ENCODE results near the gene THAP11. TPM values are rescaled to one million over a fixed set of nuclear protein-coding genes. Genes with fewer than 3 reads are reported as not detected.

The THAP11 gene
- polyA plus RNA-seq, 2 of the 4 experiments (the other 2 are of a cell fraction): 30.9 to 33.2 TPM

DNA sequence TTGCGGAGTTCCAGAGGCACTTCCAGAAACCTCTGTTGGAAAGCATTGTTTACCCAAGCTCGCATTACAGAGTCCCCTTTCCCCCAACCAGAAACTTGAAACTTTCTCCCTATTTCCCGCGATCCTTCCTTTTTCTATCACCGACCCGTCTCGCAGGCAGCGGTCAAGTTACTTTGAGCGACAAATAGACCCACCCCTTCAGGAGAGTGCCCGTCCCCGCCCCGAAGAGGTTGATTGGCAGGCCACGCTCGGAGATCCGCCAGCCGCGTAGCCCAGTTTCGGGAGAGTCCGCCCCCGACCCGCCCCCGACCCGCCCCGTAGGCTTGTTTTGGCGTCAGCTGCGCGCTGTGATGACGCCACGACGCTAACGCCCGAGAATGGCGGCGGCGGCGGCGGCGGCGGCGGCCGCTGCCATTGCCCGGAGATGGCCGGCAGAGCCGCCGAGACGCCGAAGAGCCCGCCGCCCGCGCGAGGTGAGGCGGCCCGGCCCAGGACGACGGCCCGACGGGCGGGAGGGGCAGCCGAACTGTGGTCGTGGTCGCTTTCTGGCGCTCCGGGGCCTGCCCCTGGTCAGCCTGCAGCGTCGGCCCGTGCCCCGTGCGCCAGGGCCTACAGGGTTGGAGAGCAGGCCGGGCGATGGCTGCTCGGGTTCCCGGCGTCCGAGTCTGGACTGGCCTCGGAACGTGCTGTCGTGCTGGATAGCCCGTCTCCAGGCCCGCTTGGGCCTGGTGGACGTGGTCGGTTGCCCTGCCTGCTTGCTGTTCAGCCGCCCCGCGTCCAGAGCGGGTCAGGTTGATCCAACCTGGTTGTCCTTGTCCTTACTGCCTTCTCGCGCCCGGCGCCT is 51.0 kb downstream of the THAP11 start, which contains the start of gene PSKH1 (continued):
- TF ChIP-seq, protein P1, sequence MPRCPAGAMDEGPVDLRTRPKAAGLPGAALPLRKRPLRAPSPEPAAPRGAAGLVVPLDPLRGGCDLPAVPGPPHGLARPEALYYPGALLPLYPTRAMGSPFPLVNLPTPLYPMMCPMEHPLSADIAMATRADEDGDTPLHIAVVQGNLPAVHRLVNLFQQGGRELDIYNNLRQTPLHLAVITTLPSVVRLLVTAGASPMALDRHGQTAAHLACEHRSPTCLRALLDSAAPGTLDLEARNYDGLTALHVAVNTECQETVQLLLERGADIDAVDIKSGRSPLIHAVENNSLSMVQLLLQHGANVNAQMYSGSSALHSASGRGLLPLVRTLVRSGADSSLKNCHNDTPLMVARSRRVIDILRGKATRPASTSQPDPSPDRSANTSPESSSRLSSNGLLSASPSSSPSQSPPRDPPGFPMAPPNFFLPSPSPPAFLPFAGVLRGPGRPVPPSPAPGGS (IDR thresholded peaks at IDR 0.05): 0 out of 3 replicates have a peak, but pooled peaks have one; percentile 27
- TF ChIP-seq CHD2 (IDR thresholded peaks at IDR 0.05; ENCODE audit: low read length, partially characterized antibody) (peak; percentile 35), CHD4 (IDR thresholded peaks at IDR 0.05; ENCODE audit: borderline replicate concordance) (no peak), NR3C1 (IDR thresholded peaks at IDR 0.05) (no peak), RCOR1 (IDR thresholded peaks at IDR 0.05; ENCODE audit: low read depth, low read length) (no peak), MAZ (IDR thresholded peaks at IDR 0.05; ENCODE audit: borderline replicate concordance, low read depth, low read length) (no peak), KDM1A (IDR thresholded peaks at IDR 0.05; ENCODE audit: low read depth) (no peak), RFX5 (IDR thresholded peaks at IDR 0.05) (no peak), KDM5A (IDR thresholded peaks at IDR 0.05) (peak; percentile 75), MYC (IDR thresholded peaks at IDR 0.05; ENCODE audit: borderline replicate concordance, low read length) (no peak), TP53 (CRISPR knock-in tag; IDR thresholded peaks at IDR 0.05) (peak; percentile 57; the same call in 1 of the 2 replicates), PHF8 (IDR thresholded peaks at IDR 0.05; ENCODE audit: borderline replicate concordance, low read depth) (peak; percentile 99), RARB (CRISPR knock-in tag; IDR thresholded peaks at IDR 0.05) (no peak), FOXS1 (CRISPR knock-in tag; IDR thresholded peaks at IDR 0.05) (no peak), ZSCAN20 (CRISPR knock-in tag; IDR thresholded peaks at IDR 0.05) (no peak), GATA3 (IDR thresholded peaks at IDR 0.05; ENCODE audit: borderline replicate concordance) (no peak), HOXB5 (CRISPR knock-in tag; IDR thresholded peaks at IDR 0.05) (0 out of 2 replicates have a peak, but pooled peaks have one; percentile 52)
- TF ChIP-seq, protein P2, sequence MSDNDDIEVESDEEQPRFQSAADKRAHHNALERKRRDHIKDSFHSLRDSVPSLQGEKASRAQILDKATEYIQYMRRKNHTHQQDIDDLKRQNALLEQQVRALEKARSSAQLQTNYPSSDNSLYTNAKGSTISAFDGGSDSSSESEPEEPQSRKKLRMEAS (IDR thresholded peaks at IDR 0.05): peak; percentile 11; the same call in 1 of the 2 replicates
- TF ChIP-seq, protein P3, sequence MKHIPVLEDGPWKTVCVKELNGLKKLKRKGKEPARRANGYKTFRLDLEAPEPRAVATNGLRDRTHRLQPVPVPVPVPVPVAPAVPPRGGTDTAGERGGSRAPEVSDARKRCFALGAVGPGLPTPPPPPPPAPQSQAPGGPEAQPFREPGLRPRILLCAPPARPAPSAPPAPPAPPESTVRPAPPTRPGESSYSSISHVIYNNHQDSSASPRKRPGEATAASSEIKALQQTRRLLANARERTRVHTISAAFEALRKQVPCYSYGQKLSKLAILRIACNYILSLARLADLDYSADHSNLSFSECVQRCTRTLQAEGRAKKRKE (CRISPR knock-in tag; IDR thresholded peaks at IDR 0.05; ENCODE audit: low read depth): no peak
- TF ChIP-seq, protein P4, sequence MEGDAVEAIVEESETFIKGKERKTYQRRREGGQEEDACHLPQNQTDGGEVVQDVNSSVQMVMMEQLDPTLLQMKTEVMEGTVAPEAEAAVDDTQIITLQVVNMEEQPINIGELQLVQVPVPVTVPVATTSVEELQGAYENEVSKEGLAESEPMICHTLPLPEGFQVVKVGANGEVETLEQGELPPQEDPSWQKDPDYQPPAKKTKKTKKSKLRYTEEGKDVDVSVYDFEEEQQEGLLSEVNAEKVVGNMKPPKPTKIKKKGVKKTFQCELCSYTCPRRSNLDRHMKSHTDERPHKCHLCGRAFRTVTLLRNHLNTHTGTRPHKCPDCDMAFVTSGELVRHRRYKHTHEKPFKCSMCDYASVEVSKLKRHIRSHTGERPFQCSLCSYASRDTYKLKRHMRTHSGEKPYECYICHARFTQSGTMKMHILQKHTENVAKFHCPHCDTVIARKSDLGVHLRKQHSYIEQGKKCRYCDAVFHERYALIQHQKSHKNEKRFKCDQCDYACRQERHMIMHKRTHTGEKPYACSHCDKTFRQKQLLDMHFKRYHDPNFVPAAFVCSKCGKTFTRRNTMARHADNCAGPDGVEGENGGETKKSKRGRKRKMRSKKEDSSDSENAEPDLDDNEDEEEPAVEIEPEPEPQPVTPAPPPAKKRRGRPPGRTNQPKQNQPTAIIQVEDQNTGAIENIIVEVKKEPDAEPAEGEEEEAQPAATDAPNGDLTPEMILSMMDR (IDR thresholded peaks at IDR 0.05): no peak
- TF ChIP-seq, protein P5, sequence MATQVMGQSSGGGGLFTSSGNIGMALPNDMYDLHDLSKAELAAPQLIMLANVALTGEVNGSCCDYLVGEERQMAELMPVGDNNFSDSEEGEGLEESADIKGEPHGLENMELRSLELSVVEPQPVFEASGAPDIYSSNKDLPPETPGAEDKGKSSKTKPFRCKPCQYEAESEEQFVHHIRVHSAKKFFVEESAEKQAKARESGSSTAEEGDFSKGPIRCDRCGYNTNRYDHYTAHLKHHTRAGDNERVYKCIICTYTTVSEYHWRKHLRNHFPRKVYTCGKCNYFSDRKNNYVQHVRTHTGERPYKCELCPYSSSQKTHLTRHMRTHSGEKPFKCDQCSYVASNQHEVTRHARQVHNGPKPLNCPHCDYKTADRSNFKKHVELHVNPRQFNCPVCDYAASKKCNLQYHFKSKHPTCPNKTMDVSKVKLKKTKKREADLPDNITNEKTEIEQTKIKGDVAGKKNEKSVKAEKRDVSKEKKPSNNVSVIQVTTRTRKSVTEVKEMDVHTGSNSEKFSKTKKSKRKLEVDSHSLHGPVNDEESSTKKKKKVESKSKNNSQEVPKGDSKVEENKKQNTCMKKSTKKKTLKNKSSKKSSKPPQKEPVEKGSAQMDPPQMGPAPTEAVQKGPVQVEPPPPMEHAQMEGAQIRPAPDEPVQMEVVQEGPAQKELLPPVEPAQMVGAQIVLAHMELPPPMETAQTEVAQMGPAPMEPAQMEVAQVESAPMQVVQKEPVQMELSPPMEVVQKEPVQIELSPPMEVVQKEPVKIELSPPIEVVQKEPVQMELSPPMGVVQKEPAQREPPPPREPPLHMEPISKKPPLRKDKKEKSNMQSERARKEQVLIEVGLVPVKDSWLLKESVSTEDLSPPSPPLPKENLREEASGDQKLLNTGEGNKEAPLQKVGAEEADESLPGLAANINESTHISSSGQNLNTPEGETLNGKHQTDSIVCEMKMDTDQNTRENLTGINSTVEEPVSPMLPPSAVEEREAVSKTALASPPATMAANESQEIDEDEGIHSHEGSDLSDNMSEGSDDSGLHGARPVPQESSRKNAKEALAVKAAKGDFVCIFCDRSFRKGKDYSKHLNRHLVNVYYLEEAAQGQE (IDR thresholded peaks at IDR 0.05): no peak

Small RNA genes lying within 50 kb of the gene (small RNA-seq; reads per million reads assigned to genes)
- gene AC040162.2 (0 reads per million in 6 experiments), gene NRN1L (0 reads per million in 6 experiments)

Other genes starting within 250 kb of the THAP11 start
- 0.39 and 0.62 TPM in 2 replicates for gene CARMIL2, start 197.2 kb upstream of the THAP11 start, polyA plus RNA-seq (2011; rRNA removed)
- 0.95 to 1.3 TPM (median 1.2 TPM) in 3 replicates for gene CARMIL2, start 197.2 kb upstream of the THAP11 start, polyA plus RNA-seq (2017; fragmentation: RNase III; extraction: RNeasy Plus Mini Kit Qiagen cat#74134 plus additional on column Dnase treatment)
- gene ACD, start 182.1 kb upstream of the THAP11 start, polyA plus RNA-seq (2011; rRNA removed): 19.4 and 22.2 TPM in 2 replicates
- gene ACD, start 182.1 kb upstream of the THAP11 start, polyA plus RNA-seq (2017; fragmentation: RNase III; extraction: RNeasy Plus Mini Kit Qiagen cat#74134 plus additional on column Dnase treatment): 25.3 to 26.5 TPM (median 26.4 TPM) in 3 replicates
- 1.7 and 1.8 TPM in 2 replicates for gene PARD6A, start 181.4 kb upstream of the THAP11 start, polyA plus RNA-seq (2011; rRNA removed)
- gene PARD6A, start 181.4 kb upstream of the THAP11 start, polyA plus RNA-seq (2017; fragmentation: RNase III; extraction: RNeasy Plus Mini Kit Qiagen cat#74134 plus additional on column Dnase treatment): 1.4 to 2.2 TPM (median 1.9 TPM) in 3 replicates
- 4.0 and 4.3 TPM in 2 replicates for gene ENKD1, start 175.6 kb upstream of the THAP11 start, polyA plus RNA-seq (2011; rRNA removed)
- gene ENKD1, start 175.6 kb upstream of the THAP11 start, polyA plus RNA-seq (2017; fragmentation: RNase III; extraction: RNeasy Plus Mini Kit Qiagen cat#74134 plus additional on column Dnase treatment): 11.1 to 12.6 TPM (median 12.2 TPM) in 3 replicates
- gene C16orf86, start 175.5 kb upstream of the THAP11 start, polyA plus RNA-seq (2011; rRNA removed): not detected in 2 replicates
- gene C16orf86, start 175.5 kb upstream of the THAP11 start, polyA plus RNA-seq (2017; fragmentation: RNase III; extraction: RNeasy Plus Mini Kit Qiagen cat#74134 plus additional on column Dnase treatment): 0.05 to 0.21 TPM (median 0.06 TPM) in 3 replicates
- 10.3 and 11.0 TPM in 2 replicates for gene GFOD2, start 123.0 kb upstream of the THAP11 start, polyA plus RNA-seq (2011; rRNA removed)
- gene GFOD2, start 123.0 kb upstream of the THAP11 start, polyA plus RNA-seq (2017; fragmentation: RNase III; extraction: RNeasy Plus Mini Kit Qiagen cat#74134 plus additional on column Dnase treatment): 16.1 to 17.8 TPM (median 16.4 TPM) in 3 replicates
- 9.8 and 11.1 TPM in 2 replicates for gene RANBP10, start 35.8 kb upstream of the THAP11 start, polyA plus RNA-seq (2011; rRNA removed)
- gene RANBP10, start 35.8 kb upstream of the THAP11 start, polyA plus RNA-seq (2017; fragmentation: RNase III; extraction: RNeasy Plus Mini Kit Qiagen cat#74134 plus additional on column Dnase treatment): 6.9 to 7.5 TPM (median 7.5 TPM) in 3 replicates
- 0.68 and 0.78 TPM in 2 replicates for gene TSNAXIP1, start 35.4 kb upstream of the THAP11 start, polyA plus RNA-seq (2011; rRNA removed)
- gene TSNAXIP1, start 35.4 kb upstream of the THAP11 start, polyA plus RNA-seq (2017; fragmentation: RNase III; extraction: RNeasy Plus Mini Kit Qiagen cat#74134 plus additional on column Dnase treatment): 0.97 to 1.2 TPM (median 1.1 TPM) in 3 replicates
- gene NUTF2, start 4.6 kb downstream of the THAP11 start, polyA plus RNA-seq (2011; rRNA removed): 168 and 209 TPM in 2 replicates
- gene NUTF2, start 4.6 kb downstream of the THAP11 start, polyA plus RNA-seq (2017; fragmentation: RNase III; extraction: RNeasy Plus Mini Kit Qiagen cat#74134 plus additional on column Dnase treatment): 270 to 301 TPM (median 287 TPM) in 3 replicates
- 18.2 and 19.1 TPM in 2 replicates for gene CENPT, start 5.4 kb downstream of the THAP11 start, polyA plus RNA-seq (2011; rRNA removed)
- 35.9 to 40.3 TPM (median 36.9 TPM) in 3 replicates for gene CENPT, start 5.4 kb downstream of the THAP11 start, polyA plus RNA-seq (2017; fragmentation: RNase III; extraction: RNeasy Plus Mini Kit Qiagen cat#74134 plus additional on column Dnase treatment)
- 21.0 and 35.3 TPM in 2 replicates for gene EDC4, start 30.7 kb downstream of the THAP11 start, polyA plus RNA-seq (2011; rRNA removed)
- 54.9 to 60.4 TPM (median 58.1 TPM) in 3 replicates for gene EDC4, start 30.7 kb downstream of the THAP11 start, polyA plus RNA-seq (2017; fragmentation: RNase III; extraction: RNeasy Plus Mini Kit Qiagen cat#74134 plus additional on column Dnase treatment)
- 0.22 and 0.34 TPM in 2 replicates for gene NRN1L, start 42.6 kb downstream of the THAP11 start, polyA plus RNA-seq (2011; rRNA removed)
- gene NRN1L, start 42.6 kb downstream of the THAP11 start, polyA plus RNA-seq (2017; fragmentation: RNase III; extraction: RNeasy Plus Mini Kit Qiagen cat#74134 plus additional on column Dnase treatment): not detected in 3 replicates
- 15.1 and 18.2 TPM in 2 replicates for gene PSKH1, start 50.9 kb downstream of the THAP11 start, polyA plus RNA-seq (2011; rRNA removed)
- gene PSKH1, start 50.9 kb downstream of the THAP11 start, polyA plus RNA-seq (2017; fragmentation: RNase III; extraction: RNeasy Plus Mini Kit Qiagen cat#74134 plus additional on column Dnase treatment): 14.6 to 15.8 TPM (median 15.7 TPM) in 3 replicates
- 0.92 and 1.6 TPM in 2 replicates for gene CTRL, start 89.5 kb downstream of the THAP11 start, polyA plus RNA-seq (2011; rRNA removed)
- gene CTRL, start 89.5 kb downstream of the THAP11 start, polyA plus RNA-seq (2017; fragmentation: RNase III; extraction: RNeasy Plus Mini Kit Qiagen cat#74134 plus additional on column Dnase treatment): 3.6 to 4.4 TPM (median 3.9 TPM) in 3 replicates
- gene PSMB10, start 94.5 kb downstream of the THAP11 start, polyA plus RNA-seq (2011; rRNA removed): 11.0 and 11.3 TPM in 2 replicates
- gene PSMB10, start 94.5 kb downstream of the THAP11 start, polyA plus RNA-seq (2017; fragmentation: RNase III; extraction: RNeasy Plus Mini Kit Qiagen cat#74134 plus additional on column Dnase treatment): 51.9 to 53.5 TPM (median 52.4 TPM) in 3 replicates
- 1.7 and 2.6 TPM in 2 replicates for gene LCAT, start 101.8 kb downstream of the THAP11 start, polyA plus RNA-seq (2011; rRNA removed)
- gene LCAT, start 101.8 kb downstream of the THAP11 start, polyA plus RNA-seq (2017; fragmentation: RNase III; extraction: RNeasy Plus Mini Kit Qiagen cat#74134 plus additional on column Dnase treatment): 8.4 to 11.2 TPM (median 10.0 TPM) in 3 replicates
- gene SLC12A4, start 126.3 kb downstream of the THAP11 start, polyA plus RNA-seq (2011; rRNA removed): 18.2 and 19.5 TPM in 2 replicates
- 32.6 to 34.7 TPM (median 33.2 TPM) in 3 replicates for gene SLC12A4, start 126.3 kb downstream of the THAP11 start, polyA plus RNA-seq (2017; fragmentation: RNase III; extraction: RNeasy Plus Mini Kit Qiagen cat#74134 plus additional on column Dnase treatment)
- gene DPEP3, start 138.2 kb downstream of the THAP11 start, polyA plus RNA-seq (2011; rRNA removed): not detected in 2 replicates
- gene DPEP3, start 138.2 kb downstream of the THAP11 start, polyA plus RNA-seq (2017; fragmentation: RNase III; extraction: RNeasy Plus Mini Kit Qiagen cat#74134 plus additional on column Dnase treatment): not detected in 3 replicates
- gene DPEP2, start 157.2 kb downstream of the THAP11 start, polyA plus RNA-seq (2011; rRNA removed): not detected in 2 replicates
- gene DPEP2, start 157.2 kb downstream of the THAP11 start, polyA plus RNA-seq (2017; fragmentation: RNase III; extraction: RNeasy Plus Mini Kit Qiagen cat#74134 plus additional on column Dnase treatment): not detected in 3 replicates
- not detected in 2 replicates for gene DPEP2NB, start 173.6 kb downstream of the THAP11 start, polyA plus RNA-seq (2011; rRNA removed)
- gene DPEP2NB, start 173.6 kb downstream of the THAP11 start, polyA plus RNA-seq (2017; fragmentation: RNase III; extraction: RNeasy Plus Mini Kit Qiagen cat#74134 plus additional on column Dnase treatment): not detected in 3 replicates
- 14.0 and 18.3 TPM in 2 replicates for gene DDX28, start 180.9 kb downstream of the THAP11 start, polyA plus RNA-seq (2011; rRNA removed)
- 13.8 to 14.9 TPM (median 14.6 TPM) in 3 replicates for gene DDX28, start 180.9 kb downstream of the THAP11 start, polyA plus RNA-seq (2017; fragmentation: RNase III; extraction: RNeasy Plus Mini Kit Qiagen cat#74134 plus additional on column Dnase treatment)
- gene DUS2, start 181.0 kb downstream of the THAP11 start, polyA plus RNA-seq (2011; rRNA removed): 20.7 and 21.5 TPM in 2 replicates
- 20.8 to 22.8 TPM (median 21.7 TPM) in 3 replicates for gene DUS2, start 181.0 kb downstream of the THAP11 start, polyA plus RNA-seq (2017; fragmentation: RNase III; extraction: RNeasy Plus Mini Kit Qiagen cat#74134 plus additional on column Dnase treatment)
- gene NFATC3, start 243.1 kb downstream of the THAP11 start, polyA plus RNA-seq (2011; rRNA removed): 23.9 and 32.4 TPM in 2 replicates
- gene NFATC3, start 243.1 kb downstream of the THAP11 start, polyA plus RNA-seq (2017; fragmentation: RNase III; extraction: RNeasy Plus Mini Kit Qiagen cat#74134 plus additional on column Dnase treatment): 11.8 to 13.3 TPM (median 12.5 TPM) in 3 replicates

Data from A549 (cell line).